Right lobe of liver (tissue), 6 donors: ENCODE results near the gene SLCO4A1. TPM values are rescaled to one million over a fixed set of nuclear protein-coding genes. Genes with fewer than 3 reads are reported as not detected.

Experiments used
- ATAC-seq, 4 donors: fragments of 200-7000 bp; cut with Tn5 transposase; one replicate each; pipeline ENCODE4 v1.9.1; 2020; ENCODE audit warnings: mild to moderate bottlenecking in 4 of 4, moderate library complexity in 4 of 4
- DNase-seq, 3 donors: peaks; one replicate each; pipeline ENCODE4 v3.0.0-alpha.2; 2020
- H3K27ac ChIP-seq, 3 donors: fragments of 200-600 bp; one replicate each; pipeline ENCODE4 v1.8.0; 2022
- H3K27me3 ChIP-seq, 2 donors: fragments of 200-600 bp; one replicate each; pipeline ENCODE4 v1.8.0; 2022
- H3K36me3 ChIP-seq, 4 donors: fragments of 200-600 bp; sonication (generic) in 1 of 4; one replicate each; pipeline versions ENCODE4 v1.5.1 to v1.8.0; 2017 to 2022; ENCODE audit warnings: control low read depth in 1 of 4
- H3K4me1 ChIP-seq, 4 donors: fragments of 200-600 bp; sonication (generic) in 1 of 4; one replicate each; pipeline versions ENCODE4 v1.5.1 to v1.8.0; 2017 to 2022; ENCODE audit warnings: control low read depth in 1 of 4
- H3K4me3 ChIP-seq, 3 donors: fragments of 200-600 bp; one replicate each; pipeline ENCODE4 v1.8.0; 2022
- H3K9me3 ChIP-seq, 4 donors: fragments of 200-600 bp; sonication (generic) in 1 of 4; one replicate each; pipeline versions ENCODE4 v1.5.1 to v1.8.0; 2017 to 2022; ENCODE audit warnings: control low read depth in 1 of 4
- POLR2A ChIP-seq: fragments of 450-650 bp; IDR thresholded peaks from one replicate; pipeline ENCODE4 v1.6.1; 2017; ENCODE audit warnings: antibody characterized with exemption, mild to moderate bottlenecking
- WGBS: methylation state at CpG from one replicate; pipeline ENCODE4 v1.1.6; 2018; ENCODE audit warnings: low coverage, low lambda C conversion rate; ENCODE audit not compliant: insufficient coverage; ENCODE audit errors: missing lambda C conversion rate; 5-methylcytosine and 5-hydroxymethylcytosine counted together
- intact Hi-C, 2 donors: fragments of 100-400 bp; cut with DNase I; formaldehyde crosslinking; loops; one replicate each; pipeline versions ENCODE4 v1.11.2 to v1.14.1; 2022
- total RNA-seq, 6 experiments: library from RNA; depleted of rRNA in 2 of 6; stranded (reverse); fragments of >200 nt in 2 of 6; fragmentation: NEBNext Ultra II Directional in 3 of 6; extraction: Animal tissue kit (Norgen Biotek cat#: 25700) in 3 of 6; gene quantifications; one replicate each; pipeline versions ENCODE4 v1.1.0 to v1.2.4, GENCODE V29; 2016 to 2023
- TF ChIP-seq, protein P1 (sequence below), 4 donors: fragments of 200-600 bp in 3 of 4; fragments of 450-650 bp in 1 of 4; IDR thresholded peaks; one replicate each; pipeline versions ENCODE4 v1.5.1 to v1.8.0; 2016 to 2022; ENCODE audit warnings: antibody characterized with exemption in 4 of 4, mild to moderate bottlenecking in 2 of 4
- donor health status: DM: no; HTN: yes; CAD: no.
- donor health status: DM: no; HTN: no; CAD: no.
- donor health status: DM: no; HTN: no; CAD: no.
- donor health status: DM: no; HTN: yes; CAD: no.
- donor health status: DM: no; HTN: yes; CAD: no.

Gene SLCO4A1
- total RNA-seq, 6 experiments from 2014 or later = 0.93 to 8.8 (median 4.3) TPM

DNA sequence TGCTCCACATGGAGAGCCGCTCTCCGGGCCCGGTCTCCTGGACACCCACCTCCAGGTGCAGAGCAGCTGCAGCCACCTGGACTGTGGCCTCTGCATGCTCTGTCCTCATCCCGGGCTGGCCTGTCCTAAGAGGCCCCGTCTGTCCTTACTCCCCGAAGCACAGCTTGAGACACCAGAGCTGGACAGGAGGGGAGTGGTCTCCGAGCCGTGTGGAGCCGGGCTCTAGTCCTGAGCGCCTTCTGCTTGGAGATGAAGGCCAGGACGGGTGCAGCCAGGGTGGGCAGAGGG, 59.7 kb downstream of the SLCO4A1 start:
- no peak for ATAC-seq

GRCh38 chr20:62702895-62703852, 60.9 kb downstream of the SLCO4A1 start:
- no peaks in the 10 kb centered on the region for H3K27me3 ChIP-seq
- no peak for ATAC-seq
- H3K9me3 ChIP-seq = no peaks in the 10 kb centered on the region
- intact Hi-C loops = no loop called here
- H3K4me3 ChIP-seq = no peak overlapping the region
- no peaks in the 10 kb centered on the region for H3K36me3 ChIP-seq
- peak in 1 of 3 donors; percentile 37 for DNase-seq
- TF ChIP-seq, protein P1, sequence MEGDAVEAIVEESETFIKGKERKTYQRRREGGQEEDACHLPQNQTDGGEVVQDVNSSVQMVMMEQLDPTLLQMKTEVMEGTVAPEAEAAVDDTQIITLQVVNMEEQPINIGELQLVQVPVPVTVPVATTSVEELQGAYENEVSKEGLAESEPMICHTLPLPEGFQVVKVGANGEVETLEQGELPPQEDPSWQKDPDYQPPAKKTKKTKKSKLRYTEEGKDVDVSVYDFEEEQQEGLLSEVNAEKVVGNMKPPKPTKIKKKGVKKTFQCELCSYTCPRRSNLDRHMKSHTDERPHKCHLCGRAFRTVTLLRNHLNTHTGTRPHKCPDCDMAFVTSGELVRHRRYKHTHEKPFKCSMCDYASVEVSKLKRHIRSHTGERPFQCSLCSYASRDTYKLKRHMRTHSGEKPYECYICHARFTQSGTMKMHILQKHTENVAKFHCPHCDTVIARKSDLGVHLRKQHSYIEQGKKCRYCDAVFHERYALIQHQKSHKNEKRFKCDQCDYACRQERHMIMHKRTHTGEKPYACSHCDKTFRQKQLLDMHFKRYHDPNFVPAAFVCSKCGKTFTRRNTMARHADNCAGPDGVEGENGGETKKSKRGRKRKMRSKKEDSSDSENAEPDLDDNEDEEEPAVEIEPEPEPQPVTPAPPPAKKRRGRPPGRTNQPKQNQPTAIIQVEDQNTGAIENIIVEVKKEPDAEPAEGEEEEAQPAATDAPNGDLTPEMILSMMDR (IDR thresholded peaks at IDR 0.05) = no peak
- TF ChIP-seq POLR2A = no peak
- WGBS = 78% methylated on average over 7 of the region's 25 CpGs
- no peaks in the 10 kb centered on the region for H3K4me1 ChIP-seq
- H3K27ac ChIP-seq = no peak overlapping the region

More for the DNA sequence above, 59.7 kb downstream of the SLCO4A1 start:
- Histone ChIP-seq H3K36me3 (no peaks in the 10 kb centered on the region), H3K9me3 (no peaks in the 10 kb centered on the region), H3K4me1 (no peaks in the 10 kb centered on the region), H3K4me3 (no peak overlapping the region), H3K27me3 (no peaks in the 10 kb centered on the region), H3K27ac (no peak overlapping the region)
- WGBS = 35% methylated on average over 4 of the region's 11 CpGs
- TF ChIP-seq, protein P1 (IDR thresholded peaks at IDR 0.05) = no peak
- no peak for TF ChIP-seq POLR2A
- intact Hi-C loops = no loop called here
- DNase-seq = peak in 1 of 3 donors; percentile 45

DNA sequence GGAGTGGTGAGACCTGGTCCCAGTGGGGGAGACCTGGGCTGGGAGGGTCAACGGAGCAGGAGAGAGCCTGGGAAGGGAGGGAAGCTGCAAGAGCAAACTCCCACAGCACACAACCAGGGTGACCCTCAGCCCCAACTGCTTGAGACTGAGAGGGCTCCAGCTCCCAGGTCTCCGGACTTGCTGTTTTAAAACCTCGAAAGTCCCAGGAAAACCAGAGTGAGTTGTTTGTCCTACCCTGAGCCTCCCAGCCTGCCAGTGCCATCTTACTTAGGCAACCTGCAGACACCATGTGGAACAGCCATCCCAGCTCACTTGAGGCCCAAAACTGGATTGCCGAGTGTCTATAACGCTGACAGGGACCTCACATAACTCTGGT, 61.5 kb downstream of the SLCO4A1 start:
- H3K4me3 ChIP-seq = no peak overlapping the region
- WGBS = no CpG with 5 or more reads among the region's 5 CpGs
- peak in 1 of 3 donors; percentile 12 for DNase-seq
- ATAC-seq = no peak
- TF ChIP-seq, protein P1 (IDR thresholded peaks at IDR 0.05) = no peak
- no peak for TF ChIP-seq POLR2A
- no peaks in the 10 kb centered on the region for H3K9me3 ChIP-seq
- H3K36me3 ChIP-seq = no peaks in the 10 kb centered on the region
- H3K4me1 ChIP-seq = no peaks in the 10 kb centered on the region
- no peak overlapping the region for H3K27ac ChIP-seq
- intact Hi-C loops = no loop called here
- H3K27me3 ChIP-seq = no peaks in the 10 kb centered on the region

DNA sequence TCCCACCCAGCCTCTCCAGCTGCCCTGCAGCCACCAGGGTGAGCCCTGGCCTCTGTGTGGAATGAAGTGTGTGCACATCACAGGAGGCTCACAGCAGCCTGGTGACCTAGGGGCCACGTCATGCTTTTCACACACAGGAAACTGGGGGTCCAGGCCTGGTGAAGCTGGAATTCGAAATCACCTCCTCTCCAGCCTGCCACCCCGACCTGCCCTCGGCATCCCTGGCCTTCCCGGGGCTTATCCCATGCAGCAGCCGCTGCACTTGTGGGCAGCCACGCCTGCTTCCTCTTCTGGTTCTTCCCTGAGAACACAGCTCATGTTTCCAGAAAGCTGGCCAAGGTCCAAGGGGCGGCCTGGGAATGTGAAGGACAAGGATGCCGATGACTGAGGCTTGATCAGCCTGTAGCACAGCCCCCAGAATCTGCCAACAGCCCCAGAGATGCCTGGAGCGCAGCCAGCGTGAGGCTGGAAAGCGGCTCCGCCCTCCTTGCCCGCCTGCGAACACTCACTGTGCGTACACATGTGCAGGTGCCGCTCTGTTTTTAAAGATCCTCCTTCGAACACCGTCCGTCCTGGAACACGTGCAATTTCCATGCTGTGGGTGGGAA, 62.1 kb downstream of the SLCO4A1 start:
- DNase-seq (peak in 2 of 3 donors; percentile 52 to 58), ATAC-seq (peak; percentile 24 to 48 (median 41))
- Histone ChIP-seq H3K27ac (no peak overlapping the region), H3K9me3 (no peaks in the 10 kb centered on the region), H3K4me3 (no peak overlapping the region), H3K36me3 (no peaks in the 10 kb centered on the region), H3K27me3 (peaks cover 0 to under 1% of the 10 kb centered on the region in 2 donors), H3K4me1 (no peaks in the 10 kb centered on the region)
- TF ChIP-seq, protein P1 (IDR thresholded peaks at IDR 0.05) = no peak
- intact Hi-C loops = no loop called here
- 15% methylated on average over 9 of the region's 21 CpGs for WGBS
